ENCODE measurements around the gene KCNMB2. TPM values are rescaled to one million over a fixed set of nuclear protein-coding genes. Genes with fewer than 3 reads are reported as not detected.

Gene KCNMB2
- total RNA-seq, 2 donors from 2014 or later: not detected

DNA sequence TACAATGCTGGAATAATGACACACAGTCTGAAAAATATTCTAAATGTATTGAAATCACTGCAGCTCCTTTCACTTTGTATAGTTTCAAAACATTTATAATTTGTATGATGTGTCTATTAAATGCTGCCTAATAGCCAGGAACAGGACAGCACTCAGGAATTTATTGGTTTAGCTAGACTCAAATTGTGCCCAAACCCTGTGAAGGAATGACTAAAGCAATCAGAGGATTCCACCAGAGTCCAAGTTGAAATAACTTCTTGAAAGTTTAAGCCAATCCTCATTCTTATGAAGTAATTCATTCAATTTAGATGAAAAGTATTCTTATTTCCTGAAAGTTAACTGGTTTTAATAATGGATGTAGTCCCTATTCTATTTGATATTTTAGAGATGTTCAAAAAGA, 268.4 kb downstream of the KCNMB2 start:
- no peaks in the 10 kb centered on the region for H3K9me3 Mint-ChIP-seq
- H3K27me3 Mint-ChIP-seq (ENCODE audit: insufficient read depth): no peaks in the 10 kb centered on the region
- no peak overlapping the region for H3K27ac ChIP-seq (ENCODE audit: low read depth, low read length)
- H3K4me1 ChIP-seq (ENCODE audit: control insufficient read depth, insufficient read depth, low read length): no peaks in the 10 kb centered on the region
- no peak overlapping the region for H3K9ac ChIP-seq (ENCODE audit: extremely low read depth, low read length, poor library complexity, severe bottlenecking)
- TF ChIP-seq, protein P1, sequence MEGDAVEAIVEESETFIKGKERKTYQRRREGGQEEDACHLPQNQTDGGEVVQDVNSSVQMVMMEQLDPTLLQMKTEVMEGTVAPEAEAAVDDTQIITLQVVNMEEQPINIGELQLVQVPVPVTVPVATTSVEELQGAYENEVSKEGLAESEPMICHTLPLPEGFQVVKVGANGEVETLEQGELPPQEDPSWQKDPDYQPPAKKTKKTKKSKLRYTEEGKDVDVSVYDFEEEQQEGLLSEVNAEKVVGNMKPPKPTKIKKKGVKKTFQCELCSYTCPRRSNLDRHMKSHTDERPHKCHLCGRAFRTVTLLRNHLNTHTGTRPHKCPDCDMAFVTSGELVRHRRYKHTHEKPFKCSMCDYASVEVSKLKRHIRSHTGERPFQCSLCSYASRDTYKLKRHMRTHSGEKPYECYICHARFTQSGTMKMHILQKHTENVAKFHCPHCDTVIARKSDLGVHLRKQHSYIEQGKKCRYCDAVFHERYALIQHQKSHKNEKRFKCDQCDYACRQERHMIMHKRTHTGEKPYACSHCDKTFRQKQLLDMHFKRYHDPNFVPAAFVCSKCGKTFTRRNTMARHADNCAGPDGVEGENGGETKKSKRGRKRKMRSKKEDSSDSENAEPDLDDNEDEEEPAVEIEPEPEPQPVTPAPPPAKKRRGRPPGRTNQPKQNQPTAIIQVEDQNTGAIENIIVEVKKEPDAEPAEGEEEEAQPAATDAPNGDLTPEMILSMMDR (conservative IDR thresholded peaks at IDR 0.05): no peak
- H3K36me3 ChIP-seq (ENCODE audit: control insufficient read depth, insufficient read depth, low read length): no peaks in the 10 kb centered on the region
- no peak overlapping the region for H3K4me3 Mint-ChIP-seq
- H3K4me1 Mint-ChIP-seq: no peaks in the 10 kb centered on the region
- no peak for DNase-seq
- no peaks in the 10 kb centered on the region for H3K27me3 ChIP-seq (ENCODE audit: control insufficient read depth, insufficient read depth, low read length, poor library complexity, severe bottlenecking)
- no peak overlapping the region for H3K4me3 ChIP-seq (ENCODE audit: low read length)
- no peak overlapping the region for H3K27ac Mint-ChIP-seq
- H3K9me3 ChIP-seq (ENCODE audit: control insufficient read depth, low read length): no peaks in the 10 kb centered on the region
- H3K36me3 Mint-ChIP-seq (ENCODE audit: low read depth): no peaks in the 10 kb centered on the region

DNA sequence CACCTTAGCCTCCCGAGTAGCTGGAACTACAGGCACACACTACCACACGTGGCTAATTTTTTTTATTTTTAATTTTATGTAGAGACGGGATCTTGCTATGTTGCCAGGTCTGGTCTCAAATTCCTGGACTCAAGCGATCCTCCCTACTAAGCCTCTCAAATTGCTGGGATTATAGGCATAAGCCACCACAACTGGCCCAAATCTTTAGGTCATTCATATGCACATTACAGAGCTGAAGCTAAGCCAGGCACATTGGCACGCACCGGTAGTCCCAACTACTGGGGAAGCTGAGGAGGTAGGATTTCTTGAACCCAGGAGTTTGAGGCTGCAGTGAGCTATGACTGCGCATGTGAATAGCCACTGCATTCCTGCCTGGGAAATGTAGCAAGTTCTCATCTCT, 269.5 kb downstream of the KCNMB2 start:
- Histone ChIP-seq H3K9me3 (ENCODE audit: control insufficient read depth, low read length) (no peaks in the 10 kb centered on the region), H3K27me3 (ENCODE audit: control insufficient read depth, insufficient read depth, low read length, poor library complexity, severe bottlenecking) (no peaks in the 10 kb centered on the region), H3K9ac (ENCODE audit: extremely low read depth, low read length, poor library complexity, severe bottlenecking) (no peak overlapping the region), H3K27ac (ENCODE audit: low read depth, low read length) (no peak overlapping the region), H3K36me3 (ENCODE audit: control insufficient read depth, insufficient read depth, low read length) (no peaks in the 10 kb centered on the region), H3K4me3 (ENCODE audit: low read length) (no peak overlapping the region), H3K4me1 (ENCODE audit: control insufficient read depth, insufficient read depth, low read length) (no peaks in the 10 kb centered on the region)
- H3K36me3 Mint-ChIP-seq (ENCODE audit: low read depth): no peaks in the 10 kb centered on the region
- DNase-seq: no peak
- TF ChIP-seq, protein P1 (conservative IDR thresholded peaks at IDR 0.05): no peak
- H3K27ac Mint-ChIP-seq: no peak overlapping the region
- H3K9me3 Mint-ChIP-seq: no peaks in the 10 kb centered on the region
- H3K4me1 Mint-ChIP-seq: no peaks in the 10 kb centered on the region
- no peak overlapping the region for H3K4me3 Mint-ChIP-seq
- no peaks in the 10 kb centered on the region for H3K27me3 Mint-ChIP-seq (ENCODE audit: insufficient read depth)
- WGBS, 2 experiments (ENCODE audit: insufficient coverage in 1 of 2, insufficient read length in 1 of 2): 94 to 97% methylated on average over 3 to 7 of the region's 7 CpGs

DNA sequence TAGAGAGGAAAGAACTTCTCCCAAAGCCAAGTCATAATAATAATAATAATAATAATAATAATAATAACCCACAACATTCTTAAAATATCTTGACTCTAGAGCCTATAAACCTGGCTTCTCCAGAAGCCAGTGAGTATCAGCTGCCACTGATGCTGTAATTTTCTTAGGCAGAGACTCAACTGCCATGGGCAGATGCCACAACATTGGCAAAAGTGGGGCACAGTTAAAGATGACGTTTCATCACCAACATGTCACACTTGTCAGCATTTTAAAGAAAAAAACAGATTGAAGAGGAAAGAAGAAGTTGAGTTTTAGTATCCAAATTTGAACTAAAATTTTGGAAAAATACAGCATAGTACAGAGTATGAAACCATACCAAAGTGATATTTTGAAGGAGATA, 270.4 kb downstream of the KCNMB2 start:
- Histone ChIP-seq H3K9me3 (ENCODE audit: control insufficient read depth, low read length) (no peaks in the 10 kb centered on the region), H3K9ac (ENCODE audit: extremely low read depth, low read length, poor library complexity, severe bottlenecking) (no peak overlapping the region), H3K27ac (ENCODE audit: low read depth, low read length) (no peak overlapping the region), H3K27me3 (ENCODE audit: control insufficient read depth, insufficient read depth, low read length, poor library complexity, severe bottlenecking) (no peaks in the 10 kb centered on the region), H3K4me3 (ENCODE audit: low read length) (no peak overlapping the region), H3K4me1 (ENCODE audit: control insufficient read depth, insufficient read depth, low read length) (no peaks in the 10 kb centered on the region), H3K36me3 (ENCODE audit: control insufficient read depth, insufficient read depth, low read length) (no peaks in the 10 kb centered on the region)
- Mint-ChIP-seq H3K27ac (no peak overlapping the region), H3K27me3 (ENCODE audit: insufficient read depth) (no peaks in the 10 kb centered on the region), H3K4me3 (no peak overlapping the region), H3K4me1 (no peaks in the 10 kb centered on the region), H3K9me3 (no peaks in the 10 kb centered on the region), H3K36me3 (ENCODE audit: low read depth) (no peaks in the 10 kb centered on the region)
- TF ChIP-seq, protein P1 (conservative IDR thresholded peaks at IDR 0.05): no peak
- 100% methylated on average over 1 of the region's 1 CpG; no CpG with 5 or more reads in 1 of the 2 experiments for WGBS, 2 experiments (ENCODE audit: insufficient coverage in 1 of 2, insufficient read length in 1 of 2)
- DNase-seq: no peak
